DOHH2 (cell line): ENCODE data around the gene CYB5D1.

Experiments
- H3F3A ChIP-seq: fragments of 200-600 bp; sonication (generic), shearing (Covaris generic); 2 replicates; pipeline ENCODE4 v1.6.0; 2016; ENCODE audit warnings: antibody characterized with exemption, mild to moderate bottlenecking; ENCODE audit not compliant: control insufficient read depth, insufficient read depth
- H3K27ac ChIP-seq: fragments of 200-600 bp; sonication (generic); 2 replicates; pipeline ENCODE4 v1.5.1; 2014; ENCODE audit warnings: low read depth, mild to moderate bottlenecking, low read length, moderate library complexity
- H3K27me3 ChIP-seq: fragments of 200-600 bp; sonication (generic); 2 replicates; pipeline ENCODE4 v1.6.1; 2014; ENCODE audit warnings: mild to moderate bottlenecking, low read length, mixed read lengths; ENCODE audit not compliant: control insufficient read depth
- H3K36me3 ChIP-seq: fragments of 200-600 bp; sonication (generic); 2 replicates; pipeline ENCODE4 v1.6.1; 2014; ENCODE audit warnings: mild to moderate bottlenecking, low read length, moderate library complexity, mixed read lengths; ENCODE audit not compliant: control insufficient read depth
- H3K4me1 ChIP-seq: fragments of 200-600 bp; sonication (generic); 2 replicates; pipeline ENCODE4 v1.6.1; 2014; ENCODE audit warnings: mild to moderate bottlenecking, low read length, mixed read lengths; ENCODE audit not compliant: control insufficient read depth
- H3K4me2 ChIP-seq: fragments of 200-600 bp; sonication (generic); 2 replicates; pipeline ENCODE4 v1.6.0; 2014; ENCODE audit warnings: mild to moderate bottlenecking, low read length, moderate library complexity
- H3K4me3 ChIP-seq: fragments of 200-600 bp; sonication (generic); 2 replicates; pipeline ENCODE4 v1.5.1; 2014; ENCODE audit warnings: mild to moderate bottlenecking, low read length, mixed read lengths
- H3K79me2 ChIP-seq: fragments of 200-600 bp; sonication (generic); 2 replicates; pipeline ENCODE4 v1.6.1; 2014; ENCODE audit warnings: mild to moderate bottlenecking, low read length, mixed read lengths; ENCODE audit not compliant: control insufficient read depth
- H3K9me2 ChIP-seq: fragments of 200-600 bp; sonication (generic); replicated peaks from 2 replicates; pipeline ENCODE4 v1.6.1; 2014; ENCODE audit warnings: mild to moderate bottlenecking, low read length, mixed read lengths; ENCODE audit not compliant: control insufficient read depth
- H3K9me3 ChIP-seq: fragments of 200-600 bp; sonication (generic); 2 replicates; pipeline ENCODE4 v1.6.1; 2014; ENCODE audit warnings: antibody characterized with exemption, low read length, mixed read lengths; ENCODE audit not compliant: control insufficient read depth, insufficient read depth
- H4K20me1 ChIP-seq: fragments of 200-600 bp; sonication (generic); 2 replicates; pipeline ENCODE4 v1.6.0; 2014; ENCODE audit warnings: low read depth, mild to moderate bottlenecking, antibody characterized with exemption, low read length, moderate library complexity; ENCODE audit not compliant: control insufficient read depth, insufficient read depth
- EZH2phosphoT487 ChIP-seq: fragments of 200-600 bp; sonication (generic); IDR thresholded peaks from 2 replicates; pipeline ENCODE4 v1.6.1; 2017; ENCODE audit warnings: borderline replicate concordance, mild to moderate bottlenecking, antibody characterized with exemption, low read length, moderate library complexity, mixed read lengths
- TF ChIP-seq, protein P1 (sequence below): fragments of 200-600 bp; sonication (generic); IDR thresholded peaks from one replicate; pipeline ENCODE4 v1.5.1; 2014; ENCODE audit warnings: antibody characterized with exemption, mild to moderate bottlenecking, low read depth, low read length; ENCODE audit not compliant: poor library complexity, severe bottlenecking

The CYB5D1 gene

DNA sequence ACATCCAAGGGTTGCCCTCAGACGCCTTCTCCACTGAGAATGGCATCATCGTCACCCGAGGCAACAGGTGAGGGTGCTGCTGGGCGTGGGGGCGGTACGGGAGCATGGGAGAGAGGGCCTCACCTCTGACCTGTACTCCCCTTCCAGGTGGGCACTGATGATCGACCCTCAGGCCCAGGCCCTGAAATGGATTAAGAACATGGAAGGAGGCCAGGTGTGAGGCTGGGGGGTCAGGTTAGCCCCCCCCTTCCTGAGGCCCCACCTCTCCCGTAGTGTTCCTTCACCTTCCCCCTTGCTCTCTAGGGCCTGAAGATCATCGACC lies 40.2 kb upstream of the CYB5D1 start:
- no peaks in the 10 kb centered on the region for H3F3A ChIP-seq
- H3K9me2 ChIP-seq = no peaks in the 10 kb centered on the region
- TF ChIP-seq, protein P1, sequence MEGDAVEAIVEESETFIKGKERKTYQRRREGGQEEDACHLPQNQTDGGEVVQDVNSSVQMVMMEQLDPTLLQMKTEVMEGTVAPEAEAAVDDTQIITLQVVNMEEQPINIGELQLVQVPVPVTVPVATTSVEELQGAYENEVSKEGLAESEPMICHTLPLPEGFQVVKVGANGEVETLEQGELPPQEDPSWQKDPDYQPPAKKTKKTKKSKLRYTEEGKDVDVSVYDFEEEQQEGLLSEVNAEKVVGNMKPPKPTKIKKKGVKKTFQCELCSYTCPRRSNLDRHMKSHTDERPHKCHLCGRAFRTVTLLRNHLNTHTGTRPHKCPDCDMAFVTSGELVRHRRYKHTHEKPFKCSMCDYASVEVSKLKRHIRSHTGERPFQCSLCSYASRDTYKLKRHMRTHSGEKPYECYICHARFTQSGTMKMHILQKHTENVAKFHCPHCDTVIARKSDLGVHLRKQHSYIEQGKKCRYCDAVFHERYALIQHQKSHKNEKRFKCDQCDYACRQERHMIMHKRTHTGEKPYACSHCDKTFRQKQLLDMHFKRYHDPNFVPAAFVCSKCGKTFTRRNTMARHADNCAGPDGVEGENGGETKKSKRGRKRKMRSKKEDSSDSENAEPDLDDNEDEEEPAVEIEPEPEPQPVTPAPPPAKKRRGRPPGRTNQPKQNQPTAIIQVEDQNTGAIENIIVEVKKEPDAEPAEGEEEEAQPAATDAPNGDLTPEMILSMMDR = no peak
- TF ChIP-seq EZH2phosphoT487 = no peak
- no peaks in the 10 kb centered on the region for H4K20me1 ChIP-seq
- H3K4me3 ChIP-seq = no peak overlapping the region
- H3K36me3 ChIP-seq = no peaks in the 10 kb centered on the region
- peaks cover 9% of the 10 kb centered on the region; the same call in 1 of the 2 replicates for H3K27me3 ChIP-seq
- H3K4me2 ChIP-seq = no peak overlapping the region
- H3K27ac ChIP-seq = no peak overlapping the region
- no peaks in the 10 kb centered on the region for H3K79me2 ChIP-seq
- no peaks in the 10 kb centered on the region for H3K9me3 ChIP-seq
- H3K4me1 ChIP-seq = no peaks in the 10 kb centered on the region

DNA sequence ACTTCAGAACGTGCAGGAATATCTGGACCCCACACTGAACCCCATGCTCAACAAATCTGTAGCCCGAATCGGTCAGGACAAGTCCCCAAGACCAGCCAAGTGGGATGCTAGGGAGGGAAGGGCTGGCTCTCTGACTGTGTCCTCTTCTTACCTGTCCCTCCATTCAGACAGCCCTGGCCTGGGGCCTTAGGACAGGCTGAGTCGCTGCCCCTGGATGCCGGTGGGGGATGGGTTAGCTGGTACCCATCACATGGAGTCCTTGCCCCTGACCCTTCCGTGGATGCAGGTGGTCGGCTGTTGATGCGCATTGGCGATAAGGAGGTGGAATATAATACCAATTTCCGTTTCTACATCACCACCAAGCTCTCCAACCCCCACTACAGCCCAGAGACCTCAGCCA lies 39.8 kb upstream of the CYB5D1 start:
- no peak for TF ChIP-seq EZH2phosphoT487
- TF ChIP-seq, protein P1 = no peak
- H3K4me2 ChIP-seq = no peak overlapping the region
- no peak overlapping the region for H3K27ac ChIP-seq
- peaks cover 9% of the 10 kb centered on the region; the same call in 1 of the 2 replicates for H3K27me3 ChIP-seq
- H3K4me3 ChIP-seq = no peak overlapping the region
- no peaks in the 10 kb centered on the region for H3F3A ChIP-seq
- no peaks in the 10 kb centered on the region for H3K79me2 ChIP-seq
- H3K36me3 ChIP-seq = no peaks in the 10 kb centered on the region
- H4K20me1 ChIP-seq = no peaks in the 10 kb centered on the region
- no peaks in the 10 kb centered on the region for H3K9me3 ChIP-seq
- no peaks in the 10 kb centered on the region for H3K9me2 ChIP-seq
- no peaks in the 10 kb centered on the region; the same call in 1 of the 2 replicates for H3K4me1 ChIP-seq

DNA sequence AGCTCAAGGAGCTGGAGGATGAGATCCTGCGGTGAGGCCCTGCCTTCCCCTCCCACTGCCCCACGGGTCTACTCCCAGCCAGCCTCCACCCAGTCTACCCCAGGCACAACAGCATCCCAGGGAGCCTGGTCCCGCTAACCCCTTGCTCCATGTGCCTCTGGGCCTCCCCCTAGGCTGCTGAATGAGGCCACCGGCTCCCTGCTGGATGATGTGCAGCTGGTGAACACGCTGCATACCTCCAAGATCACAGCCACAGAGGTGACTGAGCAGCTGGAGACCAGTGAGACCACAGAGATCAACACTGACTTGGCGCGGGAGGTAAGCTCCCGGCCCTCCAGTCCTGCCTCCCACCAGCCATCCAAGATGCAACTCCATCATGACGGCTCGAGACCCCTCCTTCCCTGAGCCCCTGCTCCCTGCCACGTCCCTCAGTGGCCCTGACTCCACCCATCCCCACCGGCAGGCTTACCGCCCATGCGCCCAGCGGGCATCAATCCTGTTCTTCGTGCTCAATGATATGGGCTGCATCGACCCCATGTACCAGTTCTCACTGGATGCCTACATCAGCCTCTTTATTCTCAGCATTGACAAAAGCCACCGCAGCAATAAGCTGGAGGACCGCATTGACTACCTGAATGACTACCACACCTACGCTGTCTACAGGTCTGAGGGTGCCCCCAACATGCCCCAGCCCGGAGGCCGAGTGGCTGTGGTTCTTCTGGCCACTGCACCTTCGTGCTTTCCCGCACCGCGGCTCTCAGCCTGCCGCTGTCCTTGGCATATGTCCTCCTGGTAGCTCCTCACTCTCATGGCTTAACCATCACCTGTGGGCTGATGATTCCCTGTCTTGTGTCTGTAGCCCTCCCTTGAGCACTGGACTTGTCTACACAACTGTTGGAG lies 38.8 kb upstream of the CYB5D1 start:
- no peaks in the 10 kb centered on the region; the same call in 1 of the 2 replicates for H3K4me1 ChIP-seq
- no peaks in the 10 kb centered on the region for H3K36me3 ChIP-seq
- TF ChIP-seq EZH2phosphoT487 = no peak
- TF ChIP-seq, protein P1 = no peak
- no peaks in the 10 kb centered on the region for H3K9me3 ChIP-seq
- no peak overlapping the region for H3K4me2 ChIP-seq
- peaks cover 9% of the 10 kb centered on the region; the same call in 1 of the 2 replicates for H3K27me3 ChIP-seq
- no peaks in the 10 kb centered on the region for H4K20me1 ChIP-seq
- no peaks in the 10 kb centered on the region for H3F3A ChIP-seq
- no peak overlapping the region for H3K27ac ChIP-seq
- no peak overlapping the region for H3K4me3 ChIP-seq
- no peaks in the 10 kb centered on the region for H3K9me2 ChIP-seq
- no peaks in the 10 kb centered on the region for H3K79me2 ChIP-seq
